K562 (cell line): ENCODE measurements around the gene RAB31. TPM values are rescaled to one million over a fixed set of nuclear protein-coding genes. Genes with fewer than 3 reads are reported as not detected.

ENCODE experiments used
- SOX6 ChIP-seq: fragments of 450-650 bp; IDR thresholded peaks from 2 replicates; pipeline ENCODE4 v1.6.1; 2014; ENCODE audit warnings: mild to moderate bottlenecking
- TRIM28 ChIP-seq: fragments of 450-650 bp; IDR thresholded peaks from 2 replicates; pipeline ENCODE4 v1.6.1; 2017
- ZNF274 ChIP-seq: IDR thresholded peaks from 2 replicates; pipeline ENCODE4 v1.6.1; 2011; ENCODE audit warnings: low read depth, mild to moderate bottlenecking, low read length, moderate library complexity, borderline replicate concordance
- polyA plus RNA-seq, 8 experiments: library from polyadenylated mRNA; depleted of rRNA in 4 of 8; stranded (reverse) in 5 of 8; unstranded in 3 of 8; fragments of >200 nt; fragmentation: Nextera tagmentation in 2 of 8; fragmentation: Illumina TruSeq in 1 of 8; extraction: Ambion mirVana in 2 of 8; extraction: Trizol in 1 of 8; gene quantifications; 2 replicates each; pipeline versions ENCODE4 v1.2.1 to v1.2.3, GENCODE V29; 2011 to 2014; ENCODE audit warnings: inconsistent platforms in 1 of 8, missing spikeins in 1 of 8
- total RNA-seq, 7 experiments: library from RNA; depleted of rRNA in 6 of 7; stranded (reverse); fragments of >200 nt in 6 of 7; fragmentation: Illumina TruSeq in 2 of 7; extraction: Trizol in 2 of 7; gene quantifications; 2 replicates each; pipeline versions ENCODE4 v1.2.1 to v1.2.3, GENCODE V29; 2011 to 2021; ENCODE audit warnings: low replicate concordance in 1 of 7
- TF ChIP-seq, protein P1 (sequence below): sonication (generic); IDR thresholded peaks from 2 replicates; pipeline ENCODE4 v1.6.1; 2016
- TF ChIP-seq, protein P2 (sequence below): fragments of 250-450 bp; sonication (Bioruptor Pico); IDR thresholded peaks from 2 replicates; pipeline ENCODE4 v1.6.1; 2021; ENCODE audit warnings: mild to moderate bottlenecking
- TF ChIP-seq, protein P3 (sequence below): fragments of 450-650 bp; formaldehyde crosslinking; IDR thresholded peaks from 2 replicates; pipeline ENCODE4 v1.4.0; 2022; ENCODE audit warnings: missing genetic modification characterization
- TF ChIP-seq, protein P4 (sequence below): fragments of 250-450 bp; sonication (Bioruptor Pico); IDR thresholded peaks from 2 replicates; pipeline ENCODE4 v1.9.0; 2021; ENCODE audit warnings: mild to moderate bottlenecking, inconsistent platforms
- TF ChIP-seq, protein P5 (sequence below): fragments of 450-650 bp; IDR thresholded peaks from 2 replicates; pipeline ENCODE4 v1.6.1; 2016; ENCODE audit warnings: mild to moderate bottlenecking, moderate library complexity

The RAB31 gene
- total and polyA plus RNA-seq, 9 of the 15 experiments (the other 6 are each of a cell fraction or from before 2014, with no cell fraction given): 20.7 to 70.4 (median 41.3) TPM

DNA sequence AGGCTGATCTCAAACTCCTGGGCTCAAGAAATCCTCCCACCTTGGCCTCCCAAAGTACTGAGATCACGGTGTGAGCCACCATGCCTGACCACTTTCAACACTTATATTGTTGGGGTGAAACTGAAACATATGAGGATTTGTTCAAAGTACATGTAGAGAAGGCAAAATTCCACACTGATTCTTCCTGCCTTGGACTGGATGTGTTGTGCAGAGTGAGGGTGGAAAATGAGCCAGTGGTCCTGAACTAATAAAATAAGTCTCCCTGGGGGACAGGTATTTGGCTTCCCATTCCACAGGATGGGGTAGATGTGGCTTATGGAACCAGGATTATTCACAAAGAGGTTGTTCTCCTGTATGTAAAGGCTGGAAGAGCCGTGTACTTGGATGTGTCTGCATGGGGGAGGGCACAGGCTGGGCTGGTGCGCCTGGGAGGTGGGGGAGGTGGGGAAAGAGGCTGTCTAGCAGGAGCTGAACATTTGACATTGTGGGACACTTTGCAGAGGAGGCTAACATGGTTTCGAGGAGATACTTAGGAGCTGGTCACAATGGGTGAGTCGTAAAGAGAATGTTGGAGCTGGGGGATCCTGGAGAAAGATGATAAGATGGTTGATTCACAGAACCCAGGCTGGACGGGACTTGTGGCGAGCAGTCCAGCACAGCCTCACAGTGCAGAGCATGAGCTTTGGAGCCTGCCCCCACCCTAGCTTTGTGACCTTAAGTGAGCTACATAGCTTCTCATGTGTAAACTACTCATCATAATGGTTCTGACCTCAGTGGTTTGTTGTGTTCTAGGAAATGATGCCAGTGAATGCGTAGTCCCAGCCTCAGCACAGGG is 177.3 kb downstream of the RAB31 start, which contains the start of gene TXNDC2 (continued):
- TF ChIP-seq, protein P1, sequence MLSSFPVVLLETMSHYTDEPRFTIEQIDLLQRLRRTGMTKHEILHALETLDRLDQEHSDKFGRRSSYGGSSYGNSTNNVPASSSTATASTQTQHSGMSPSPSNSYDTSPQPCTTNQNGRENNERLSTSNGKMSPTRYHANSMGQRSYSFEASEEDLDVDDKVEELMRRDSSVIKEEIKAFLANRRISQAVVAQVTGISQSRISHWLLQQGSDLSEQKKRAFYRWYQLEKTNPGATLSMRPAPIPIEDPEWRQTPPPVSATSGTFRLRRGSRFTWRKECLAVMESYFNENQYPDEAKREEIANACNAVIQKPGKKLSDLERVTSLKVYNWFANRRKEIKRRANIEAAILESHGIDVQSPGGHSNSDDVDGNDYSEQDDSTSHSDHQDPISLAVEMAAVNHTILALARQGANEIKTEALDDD: peak; percentile 78
- TF ChIP-seq, protein P2, sequence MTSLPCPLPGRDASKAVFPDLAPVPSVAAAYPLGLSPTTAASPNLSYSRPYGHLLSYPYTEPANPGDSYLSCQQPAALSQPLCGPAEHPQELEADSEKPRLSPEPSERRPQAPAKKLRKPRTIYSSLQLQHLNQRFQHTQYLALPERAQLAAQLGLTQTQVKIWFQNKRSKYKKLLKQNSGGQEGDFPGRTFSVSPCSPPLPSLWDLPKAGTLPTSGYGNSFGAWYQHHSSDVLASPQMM: no peak
- TF ChIP-seq, protein P3, sequence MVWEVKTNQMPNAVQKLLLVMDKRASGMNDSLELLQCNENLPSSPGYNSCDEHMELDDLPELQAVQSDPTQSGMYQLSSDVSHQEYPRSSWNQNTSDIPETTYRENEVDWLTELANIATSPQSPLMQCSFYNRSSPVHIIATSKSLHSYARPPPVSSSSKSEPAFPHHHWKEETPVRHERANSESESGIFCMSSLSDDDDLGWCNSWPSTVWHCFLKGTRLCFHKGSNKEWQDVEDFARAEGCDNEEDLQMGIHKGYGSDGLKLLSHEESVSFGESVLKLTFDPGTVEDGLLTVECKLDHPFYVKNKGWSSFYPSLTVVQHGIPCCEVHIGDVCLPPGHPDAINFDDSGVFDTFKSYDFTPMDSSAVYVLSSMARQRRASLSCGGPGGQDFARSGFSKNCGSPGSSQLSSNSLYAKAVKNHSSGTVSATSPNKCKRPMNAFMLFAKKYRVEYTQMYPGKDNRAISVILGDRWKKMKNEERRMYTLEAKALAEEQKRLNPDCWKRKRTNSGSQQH: peak; percentile 48; the same call in 1 of the 2 replicates
- TF ChIP-seq, protein P4, sequence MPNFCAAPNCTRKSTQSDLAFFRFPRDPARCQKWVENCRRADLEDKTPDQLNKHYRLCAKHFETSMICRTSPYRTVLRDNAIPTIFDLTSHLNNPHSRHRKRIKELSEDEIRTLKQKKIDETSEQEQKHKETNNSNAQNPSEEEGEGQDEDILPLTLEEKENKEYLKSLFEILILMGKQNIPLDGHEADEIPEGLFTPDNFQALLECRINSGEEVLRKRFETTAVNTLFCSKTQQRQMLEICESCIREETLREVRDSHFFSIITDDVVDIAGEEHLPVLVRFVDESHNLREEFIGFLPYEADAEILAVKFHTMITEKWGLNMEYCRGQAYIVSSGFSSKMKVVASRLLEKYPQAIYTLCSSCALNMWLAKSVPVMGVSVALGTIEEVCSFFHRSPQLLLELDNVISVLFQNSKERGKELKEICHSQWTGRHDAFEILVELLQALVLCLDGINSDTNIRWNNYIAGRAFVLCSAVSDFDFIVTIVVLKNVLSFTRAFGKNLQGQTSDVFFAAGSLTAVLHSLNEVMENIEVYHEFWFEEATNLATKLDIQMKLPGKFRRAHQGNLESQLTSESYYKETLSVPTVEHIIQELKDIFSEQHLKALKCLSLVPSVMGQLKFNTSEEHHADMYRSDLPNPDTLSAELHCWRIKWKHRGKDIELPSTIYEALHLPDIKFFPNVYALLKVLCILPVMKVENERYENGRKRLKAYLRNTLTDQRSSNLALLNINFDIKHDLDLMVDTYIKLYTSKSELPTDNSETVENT (CRISPR knock-in tag): no peak
- TF ChIP-seq TRIM28: 0 out of 2 replicates have a peak, but pooled peaks have one; percentile 19
- no peak for TF ChIP-seq ZNF274
- peak; percentile 57; the same call in 1 of the 2 replicates for TF ChIP-seq SOX6
- TF ChIP-seq, protein P5, sequence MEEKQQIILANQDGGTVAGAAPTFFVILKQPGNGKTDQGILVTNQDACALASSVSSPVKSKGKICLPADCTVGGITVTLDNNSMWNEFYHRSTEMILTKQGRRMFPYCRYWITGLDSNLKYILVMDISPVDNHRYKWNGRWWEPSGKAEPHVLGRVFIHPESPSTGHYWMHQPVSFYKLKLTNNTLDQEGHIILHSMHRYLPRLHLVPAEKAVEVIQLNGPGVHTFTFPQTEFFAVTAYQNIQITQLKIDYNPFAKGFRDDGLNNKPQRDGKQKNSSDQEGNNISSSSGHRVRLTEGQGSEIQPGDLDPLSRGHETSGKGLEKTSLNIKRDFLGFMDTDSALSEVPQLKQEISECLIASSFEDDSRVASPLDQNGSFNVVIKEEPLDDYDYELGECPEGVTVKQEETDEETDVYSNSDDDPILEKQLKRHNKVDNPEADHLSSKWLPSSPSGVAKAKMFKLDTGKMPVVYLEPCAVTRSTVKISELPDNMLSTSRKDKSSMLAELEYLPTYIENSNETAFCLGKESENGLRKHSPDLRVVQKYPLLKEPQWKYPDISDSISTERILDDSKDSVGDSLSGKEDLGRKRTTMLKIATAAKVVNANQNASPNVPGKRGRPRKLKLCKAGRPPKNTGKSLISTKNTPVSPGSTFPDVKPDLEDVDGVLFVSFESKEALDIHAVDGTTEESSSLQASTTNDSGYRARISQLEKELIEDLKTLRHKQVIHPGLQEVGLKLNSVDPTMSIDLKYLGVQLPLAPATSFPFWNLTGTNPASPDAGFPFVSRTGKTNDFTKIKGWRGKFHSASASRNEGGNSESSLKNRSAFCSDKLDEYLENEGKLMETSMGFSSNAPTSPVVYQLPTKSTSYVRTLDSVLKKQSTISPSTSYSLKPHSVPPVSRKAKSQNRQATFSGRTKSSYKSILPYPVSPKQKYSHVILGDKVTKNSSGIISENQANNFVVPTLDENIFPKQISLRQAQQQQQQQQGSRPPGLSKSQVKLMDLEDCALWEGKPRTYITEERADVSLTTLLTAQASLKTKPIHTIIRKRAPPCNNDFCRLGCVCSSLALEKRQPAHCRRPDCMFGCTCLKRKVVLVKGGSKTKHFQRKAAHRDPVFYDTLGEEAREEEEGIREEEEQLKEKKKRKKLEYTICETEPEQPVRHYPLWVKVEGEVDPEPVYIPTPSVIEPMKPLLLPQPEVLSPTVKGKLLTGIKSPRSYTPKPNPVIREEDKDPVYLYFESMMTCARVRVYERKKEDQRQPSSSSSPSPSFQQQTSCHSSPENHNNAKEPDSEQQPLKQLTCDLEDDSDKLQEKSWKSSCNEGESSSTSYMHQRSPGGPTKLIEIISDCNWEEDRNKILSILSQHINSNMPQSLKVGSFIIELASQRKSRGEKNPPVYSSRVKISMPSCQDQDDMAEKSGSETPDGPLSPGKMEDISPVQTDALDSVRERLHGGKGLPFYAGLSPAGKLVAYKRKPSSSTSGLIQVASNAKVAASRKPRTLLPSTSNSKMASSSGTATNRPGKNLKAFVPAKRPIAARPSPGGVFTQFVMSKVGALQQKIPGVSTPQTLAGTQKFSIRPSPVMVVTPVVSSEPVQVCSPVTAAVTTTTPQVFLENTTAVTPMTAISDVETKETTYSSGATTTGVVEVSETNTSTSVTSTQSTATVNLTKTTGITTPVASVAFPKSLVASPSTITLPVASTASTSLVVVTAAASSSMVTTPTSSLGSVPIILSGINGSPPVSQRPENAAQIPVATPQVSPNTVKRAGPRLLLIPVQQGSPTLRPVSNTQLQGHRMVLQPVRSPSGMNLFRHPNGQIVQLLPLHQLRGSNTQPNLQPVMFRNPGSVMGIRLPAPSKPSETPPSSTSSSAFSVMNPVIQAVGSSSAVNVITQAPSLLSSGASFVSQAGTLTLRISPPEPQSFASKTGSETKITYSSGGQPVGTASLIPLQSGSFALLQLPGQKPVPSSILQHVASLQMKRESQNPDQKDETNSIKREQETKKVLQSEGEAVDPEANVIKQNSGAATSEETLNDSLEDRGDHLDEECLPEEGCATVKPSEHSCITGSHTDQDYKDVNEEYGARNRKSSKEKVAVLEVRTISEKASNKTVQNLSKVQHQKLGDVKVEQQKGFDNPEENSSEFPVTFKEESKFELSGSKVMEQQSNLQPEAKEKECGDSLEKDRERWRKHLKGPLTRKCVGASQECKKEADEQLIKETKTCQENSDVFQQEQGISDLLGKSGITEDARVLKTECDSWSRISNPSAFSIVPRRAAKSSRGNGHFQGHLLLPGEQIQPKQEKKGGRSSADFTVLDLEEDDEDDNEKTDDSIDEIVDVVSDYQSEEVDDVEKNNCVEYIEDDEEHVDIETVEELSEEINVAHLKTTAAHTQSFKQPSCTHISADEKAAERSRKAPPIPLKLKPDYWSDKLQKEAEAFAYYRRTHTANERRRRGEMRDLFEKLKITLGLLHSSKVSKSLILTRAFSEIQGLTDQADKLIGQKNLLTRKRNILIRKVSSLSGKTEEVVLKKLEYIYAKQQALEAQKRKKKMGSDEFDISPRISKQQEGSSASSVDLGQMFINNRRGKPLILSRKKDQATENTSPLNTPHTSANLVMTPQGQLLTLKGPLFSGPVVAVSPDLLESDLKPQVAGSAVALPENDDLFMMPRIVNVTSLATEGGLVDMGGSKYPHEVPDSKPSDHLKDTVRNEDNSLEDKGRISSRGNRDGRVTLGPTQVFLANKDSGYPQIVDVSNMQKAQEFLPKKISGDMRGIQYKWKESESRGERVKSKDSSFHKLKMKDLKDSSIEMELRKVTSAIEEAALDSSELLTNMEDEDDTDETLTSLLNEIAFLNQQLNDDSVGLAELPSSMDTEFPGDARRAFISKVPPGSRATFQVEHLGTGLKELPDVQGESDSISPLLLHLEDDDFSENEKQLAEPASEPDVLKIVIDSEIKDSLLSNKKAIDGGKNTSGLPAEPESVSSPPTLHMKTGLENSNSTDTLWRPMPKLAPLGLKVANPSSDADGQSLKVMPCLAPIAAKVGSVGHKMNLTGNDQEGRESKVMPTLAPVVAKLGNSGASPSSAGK: no peak
